CD14-positive monocyte (primary cell): ENCODE measurements around the gene ERG. TPM values are rescaled to one million over a fixed set of nuclear protein-coding genes. Genes with fewer than 3 reads are reported as not detected.

Source experiments
- DNase-seq, 3 donors: peaks; one replicate each; pipeline ENCODE4 v3.0.0-alpha.2; 2011 to 2022
- H2AFZ ChIP-seq: 2 replicates; pipeline ENCODE4 v1.6.0; 2012; ENCODE audit warnings: mild to moderate bottlenecking, low read depth, low read length, inconsistent platforms; ENCODE audit not compliant: insufficient read depth, poor library complexity, severe bottlenecking
- H3K27ac ChIP-seq, 2 donors: 1 replicate in 1 of 2; 2 replicates in 1 of 2; pipeline ENCODE4 v1.5.1; 2012 to 2013; ENCODE audit warnings: low read length in 2 of 2, control low read depth in 1 of 2, inconsistent platforms in 1 of 2, low read depth in 1 of 2, mild to moderate bottlenecking in 1 of 2
- H3K27me3 ChIP-seq, 2 donors: one replicate each; pipeline versions ENCODE4 v1.6.0 to v1.6.1; 2011 to 2013; ENCODE audit warnings: low read length in 2 of 2; ENCODE audit not compliant: control insufficient read depth in 2 of 2, insufficient read depth in 2 of 2
- H3K36me3 ChIP-seq, 2 donors: replicated peaks in 1 of 2; 1 replicate in 1 of 2; 2 replicates in 1 of 2; pipeline versions ENCODE4 v1.5.1 to v1.6.1; 2012 to 2013; ENCODE audit warnings: low read length in 2 of 2, control low read depth in 1 of 2, inconsistent platforms in 1 of 2, mild to moderate bottlenecking in 1 of 2; ENCODE audit not compliant: insufficient read depth in 2 of 2, control insufficient read depth in 1 of 2
- H3K4me1 ChIP-seq, 2 donors: 1 replicate in 1 of 2; 2 replicates in 1 of 2; pipeline versions ENCODE4 v1.5.1 to v1.6.1; 2012 to 2013; ENCODE audit warnings: low read length in 2 of 2, control low read depth in 1 of 2, inconsistent platforms in 1 of 2, mild to moderate bottlenecking in 1 of 2, moderate library complexity in 1 of 2; ENCODE audit not compliant: insufficient read depth in 2 of 2, control insufficient read depth in 1 of 2
- H3K4me2 ChIP-seq: replicated peaks from 2 replicates; pipeline ENCODE3; 2012; ENCODE audit warnings: low read length, moderate library complexity, mild to moderate bottlenecking; ENCODE audit not compliant: poor library complexity, severe bottlenecking; ENCODE audit errors: extremely low read depth
- H3K4me3 ChIP-seq, 3 experiments: fragments of 200-600 bp in 1 of 3; sonication (generic) in 1 of 3; replicated peaks in 1 of 3; 1 replicate in 2 of 3; 2 replicates in 1 of 3; pipeline ENCODE4 v1.5.1; 2011 to 2013; ENCODE audit warnings: low read length in 3 of 3, mild to moderate bottlenecking in 3 of 3, control low read depth in 2 of 3, low read depth in 2 of 3, inconsistent platforms in 1 of 3, moderate library complexity in 1 of 3
- H3K79me2 ChIP-seq: 2 replicates; pipeline ENCODE4 v1.6.0; 2012; ENCODE audit warnings: mild to moderate bottlenecking, control low read depth, inconsistent platforms, low read length, moderate library complexity; ENCODE audit not compliant: insufficient read depth
- H3K9ac ChIP-seq: 2 replicates; pipeline ENCODE4 v1.6.0; 2017; ENCODE audit warnings: low read length, mild to moderate bottlenecking; ENCODE audit not compliant: insufficient read depth, poor library complexity, severe bottlenecking
- H3K9me3 ChIP-seq, 2 donors: replicated peaks in 1 of 2; 1 replicate in 1 of 2; 2 replicates in 1 of 2; pipeline versions ENCODE4 v1.5.1 to v1.6.1; 2012 to 2013; ENCODE audit warnings: low read length in 2 of 2, control low read depth in 1 of 2; ENCODE audit not compliant: control insufficient read depth in 1 of 2, insufficient read depth in 1 of 2
- H4K20me1 ChIP-seq: 2 replicates; pipeline ENCODE4 v1.6.0; 2012; ENCODE audit warnings: mild to moderate bottlenecking, low read length, control low read depth, moderate library complexity; ENCODE audit not compliant: insufficient read depth
- H3K27ac Mint-ChIP-seq, 7 donors: one replicate each; pipeline ENCODE4 v1.8.0; 2020; ENCODE audit warnings: mild to moderate bottlenecking in 7 of 7, mixed read lengths in 7 of 7, moderate library complexity in 6 of 7, inconsistent platforms in 2 of 7
- H3K27me3 Mint-ChIP-seq, 3 donors: one replicate each; pipeline ENCODE4 v1.8.0; 2021 to 2022; ENCODE audit warnings: low read depth in 3 of 3, mild to moderate bottlenecking in 3 of 3, mixed read lengths in 3 of 3, moderate library complexity in 3 of 3, inconsistent platforms in 1 of 3
- H3K36me3 Mint-ChIP-seq, 2 donors: one replicate each; pipeline ENCODE4 v1.8.0; 2020; ENCODE audit warnings: mixed read lengths in 2 of 2, inconsistent platforms in 1 of 2, mild to moderate bottlenecking in 1 of 2
- H3K4me1 Mint-ChIP-seq: one replicate; pipeline ENCODE4 v1.8.0; 2020; ENCODE audit warnings: mild to moderate bottlenecking, mixed read lengths
- H3K4me3 Mint-ChIP-seq, 2 donors: one replicate each; pipeline ENCODE4 v1.8.0; 2020; ENCODE audit warnings: mild to moderate bottlenecking in 2 of 2, mixed read lengths in 2 of 2, moderate library complexity in 1 of 2
- H3K9me3 Mint-ChIP-seq, 7 donors: one replicate each; pipeline ENCODE4 v1.8.0; 2020 to 2022; ENCODE audit warnings: mixed read lengths in 7 of 7, mild to moderate bottlenecking in 6 of 7, moderate library complexity in 6 of 7, inconsistent platforms in 2 of 7
- WGBS: methylation state at CpG from one replicate; pipeline ENCODE4 v1.1.5; 2013; ENCODE audit warnings: missing lambda C conversion rate; ENCODE audit not compliant: insufficient coverage; 5-methylcytosine and 5-hydroxymethylcytosine counted together
- intact Hi-C, 2 donors: fragments of 100-400 bp; cut with micrococcal nuclease; formaldehyde crosslinking; loops; one replicate each; pipeline versions ENCODE4 v1.15.0 to v1.15.1; 2023
- polyA plus RNA-seq, 3 donors: library from polyadenylated mRNA; depleted of rRNA in 1 of 3; unstranded in 2 of 3; stranded (reverse) in 1 of 3; fragments of 300-500 nt in 2 of 3; fragments of >200 nt in 1 of 3; fragmentation: Illumina TruSeq in 2 of 3; gene quantifications; 1 replicate in 2 of 3; 2 replicates in 1 of 3; pipeline ENCODE4 v1.2.3, GENCODE V29; 2012 to 2021
- TF ChIP-seq, protein P1 (sequence below): fragments of 200-600 bp; IDR thresholded peaks from one replicate; pipeline ENCODE4 v1.8.0; 2022; ENCODE audit warnings: antibody characterized with exemption, mild to moderate bottlenecking

The ERG gene
- polyA plus RNA-seq, 3 donors: 0.16 to 0.22 TPM; not detected in 1

DNA sequence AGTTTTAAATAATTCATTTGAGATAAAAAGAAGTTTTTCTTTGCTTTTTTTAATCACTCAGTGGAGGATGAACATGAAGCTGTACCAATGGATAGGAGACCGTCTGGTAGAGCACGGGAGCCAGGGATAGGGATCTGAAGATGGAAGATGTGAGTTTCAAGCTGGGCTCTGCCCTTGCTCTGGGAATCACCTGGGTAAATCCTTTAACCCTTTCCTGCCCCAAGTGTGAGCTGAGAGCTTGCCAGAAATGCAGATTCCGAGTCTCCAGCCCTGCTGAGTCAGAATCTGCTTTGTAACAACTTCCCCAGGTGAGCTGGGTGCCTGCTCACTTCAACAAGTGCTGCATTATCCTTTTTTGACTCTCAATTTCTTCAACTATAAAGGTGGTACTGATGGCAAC is 44.1 kb downstream of the ERG start:
- intact Hi-C loops: no loop called here
- Histone ChIP-seq H3K4me2 (no peak overlapping the region), H3K36me3 (no peaks in the 10 kb centered on the region), H3K27ac (no peak overlapping the region), H3K4me1 (no peaks in the 10 kb centered on the region), H3K9me3 (no peaks in the 10 kb centered on the region), H3K79me2 (peaks cover 4% of the 10 kb centered on the region), H3K27me3 (no peaks in the 10 kb centered on the region), H2AFZ (no peak overlapping the region), H3K9ac (no peak overlapping the region), H3K4me3 (no peak overlapping the region), H4K20me1 (no peaks in the 10 kb centered on the region)
- H3K27ac Mint-ChIP-seq: no peak overlapping the region
- H3K27me3 Mint-ChIP-seq: peaks cover 0 to 1% (median 0%) of the 10 kb centered on the region in 3 donors
- WGBS: 83% methylated on average over 3 of the region's 3 CpGs
- no peaks in the 10 kb centered on the region for H3K9me3 Mint-ChIP-seq
- H3K4me3 Mint-ChIP-seq: no peak overlapping the region
- peaks cover 0 to 2% of the 10 kb centered on the region in 2 donors for H3K36me3 Mint-ChIP-seq
- TF ChIP-seq, protein P1, sequence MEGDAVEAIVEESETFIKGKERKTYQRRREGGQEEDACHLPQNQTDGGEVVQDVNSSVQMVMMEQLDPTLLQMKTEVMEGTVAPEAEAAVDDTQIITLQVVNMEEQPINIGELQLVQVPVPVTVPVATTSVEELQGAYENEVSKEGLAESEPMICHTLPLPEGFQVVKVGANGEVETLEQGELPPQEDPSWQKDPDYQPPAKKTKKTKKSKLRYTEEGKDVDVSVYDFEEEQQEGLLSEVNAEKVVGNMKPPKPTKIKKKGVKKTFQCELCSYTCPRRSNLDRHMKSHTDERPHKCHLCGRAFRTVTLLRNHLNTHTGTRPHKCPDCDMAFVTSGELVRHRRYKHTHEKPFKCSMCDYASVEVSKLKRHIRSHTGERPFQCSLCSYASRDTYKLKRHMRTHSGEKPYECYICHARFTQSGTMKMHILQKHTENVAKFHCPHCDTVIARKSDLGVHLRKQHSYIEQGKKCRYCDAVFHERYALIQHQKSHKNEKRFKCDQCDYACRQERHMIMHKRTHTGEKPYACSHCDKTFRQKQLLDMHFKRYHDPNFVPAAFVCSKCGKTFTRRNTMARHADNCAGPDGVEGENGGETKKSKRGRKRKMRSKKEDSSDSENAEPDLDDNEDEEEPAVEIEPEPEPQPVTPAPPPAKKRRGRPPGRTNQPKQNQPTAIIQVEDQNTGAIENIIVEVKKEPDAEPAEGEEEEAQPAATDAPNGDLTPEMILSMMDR: no peak
- H3K4me1 Mint-ChIP-seq: no peaks in the 10 kb centered on the region
- DNase-seq: no peak

DNA sequence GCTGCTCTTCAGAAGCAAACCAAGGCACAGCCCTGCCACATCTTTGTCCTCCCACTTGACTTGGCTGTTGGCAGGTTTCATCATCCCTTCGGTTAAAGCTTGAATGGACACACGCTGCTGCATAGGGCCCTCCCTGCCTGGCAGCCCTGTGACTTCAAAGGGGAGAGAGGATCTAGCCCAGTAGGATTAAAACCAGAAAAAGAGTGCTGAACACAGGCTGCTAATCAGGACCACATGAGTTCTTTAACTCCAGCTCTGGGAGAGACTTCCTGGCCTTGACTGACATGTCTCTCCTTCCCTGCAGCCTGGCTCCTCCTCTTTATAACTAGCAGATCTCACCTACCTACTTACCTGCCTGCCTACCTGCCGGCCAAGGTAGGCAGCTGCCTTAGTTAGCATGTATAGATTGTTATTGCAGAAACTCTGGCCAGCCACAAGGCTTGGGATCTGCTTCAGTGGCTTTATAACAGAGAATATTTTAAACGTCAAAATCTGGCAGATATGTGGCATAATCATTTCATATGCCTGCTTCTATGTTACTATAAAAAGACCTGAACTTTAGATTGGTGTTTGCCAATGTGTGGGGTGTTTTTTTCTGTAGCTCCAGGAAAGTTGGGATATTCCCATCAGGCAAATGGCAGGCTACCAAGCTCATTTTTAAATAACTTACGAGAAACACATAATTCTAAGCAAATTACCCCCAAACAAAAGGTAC is 49.4 kb downstream of the ERG start:
- Mint-ChIP-seq H3K27ac (peak overlapping the region in 2 of 7 donors; percentile 33 to 53), H3K4me1 (peaks cover 24% of the 10 kb centered on the region), H3K9me3 (no peaks in the 10 kb centered on the region), H3K36me3 (peaks cover 0 to 8% of the 10 kb centered on the region in 2 donors), H3K27me3 (no peaks in the 10 kb centered on the region), H3K4me3 (no peak overlapping the region)
- H3K4me1 ChIP-seq: peaks cover 15 to 23% of the 10 kb centered on the region in 2 donors
- peaks cover 12% of the 10 kb centered on the region for H3K79me2 ChIP-seq
- no peaks in the 10 kb centered on the region for H3K36me3 ChIP-seq
- no peak for DNase-seq
- H4K20me1 ChIP-seq: no peaks in the 10 kb centered on the region
- 0% methylated on average over 2 of the region's 5 CpGs for WGBS
- TF ChIP-seq, protein P1: no peak
- H2AFZ ChIP-seq: peak overlapping the region; percentile 67
- no peak overlapping the region for H3K4me2 ChIP-seq
- intact Hi-C loops: no loop called here
- H3K9ac ChIP-seq: no peak overlapping the region
- H3K27me3 ChIP-seq: no peaks in the 10 kb centered on the region
- H3K27ac ChIP-seq: peak overlapping the region in 1 of 2 donors; percentile 3
- H3K4me3 ChIP-seq: no peak overlapping the region
- H3K9me3 ChIP-seq: no peaks in the 10 kb centered on the region
